CD4-positive, alpha-beta T cell treated with Interleukin-2 at 100 ng/mL for 4 hours (primary cell): Measurements from ENCODE around the gene SNF8.

Experiments used
- DNase-seq: peaks from one replicate; pipeline ENCODE4 v3.0.0-alpha.2; 2020; ENCODE audit warnings: low spot score

SNF8 gene

GRCh38 chr17:48890086-48890485 is 54.6 kb downstream of the SNF8 start:
- DNase-seq = no peak

- no peak for DNase-seq
Measured at GRCh38 chr17:48883171-48883570, 61.5 kb downstream of the SNF8 start.

- no peak for DNase-seq
Measured at GRCh38 chr17:48882272-48882671, 62.4 kb downstream of the SNF8 start.
